Transverse colon (tissue), 4 donors: ENCODE measurements around the gene TARDBP.

ENCODE experiments used
- CTCF ChIP-seq, 5 experiments: fragments of 200-600 bp in 3 of 5; fragments of 450-650 bp in 2 of 5; sonication (generic) in 3 of 5; IDR thresholded peaks; 1 replicate in 2 of 5; 2 replicates in 3 of 5; pipeline ENCODE4 v1.5.1; 2016 to 2017; ENCODE audit warnings: antibody characterized with exemption in 5 of 5, inconsistent platforms in 3 of 5, mild to moderate bottlenecking in 2 of 5, moderate library complexity in 1 of 5
- EP300 ChIP-seq: sonication (generic); formaldehyde crosslinking; IDR thresholded peaks from one replicate; pipeline ENCODE4 v1.6.1; 2017; ENCODE audit warnings: antibody characterized with exemption, low read depth
- POLR2A ChIP-seq: fragments of 450-650 bp; IDR thresholded peaks from one replicate; pipeline ENCODE4 v1.6.1; 2016; ENCODE audit warnings: antibody characterized with exemption, mild to moderate bottlenecking, moderate library complexity
- POLR2AphosphoS5 ChIP-seq, 3 donors: sonication (generic); formaldehyde crosslinking; IDR thresholded peaks; one replicate each; pipeline ENCODE4 v1.6.1; 2016; ENCODE audit warnings: antibody characterized with exemption in 3 of 3

GRCh38 chr1:10980841-10981727 lies 31.4 kb upstream of the TARDBP start:
- TF ChIP-seq POLR2AphosphoS5 (IDR thresholded peaks at IDR 0.05) (no peak), POLR2A (no peak), CTCF (IDR thresholded peaks at IDR 0.05) (no peak), EP300 (no peak)
